KMS-11 (cell line): ENCODE data around the gene CAMK1G.

ENCODE experiments used
- H2AFZ ChIP-seq: fragments of 200-600 bp; sonication (generic); 2 replicates; pipeline ENCODE4 v1.6.1; 2016; ENCODE audit warnings: antibody characterized with exemption, mixed run types, low read depth
- H3K27ac ChIP-seq: fragments of 200-600 bp; sonication (generic); 2 replicates; pipeline ENCODE4 v1.6.1; 2016; ENCODE audit warnings: mild to moderate bottlenecking, mixed run types
- H3K27me3 ChIP-seq: fragments of 200-600 bp; sonication (generic); 2 replicates; pipeline ENCODE4 v1.6.1; 2017; ENCODE audit warnings: mild to moderate bottlenecking, low read depth, mixed run types, moderate library complexity; ENCODE audit not compliant: insufficient read depth
- H3K36me3 ChIP-seq: fragments of 200-600 bp; sonication (generic); 2 replicates; pipeline ENCODE4 v1.6.1; 2017; ENCODE audit warnings: mild to moderate bottlenecking, mixed run types; ENCODE audit not compliant: insufficient read depth
- H3K4me1 ChIP-seq: fragments of 200-600 bp; sonication (generic); 2 replicates; pipeline ENCODE4 v1.6.1; 2016; ENCODE audit warnings: mild to moderate bottlenecking, low read depth, mixed run types; ENCODE audit not compliant: poor library complexity, severe bottlenecking
- H3K4me2 ChIP-seq: fragments of 200-600 bp; sonication (generic); 2 replicates; pipeline ENCODE4 v1.7.0; 2016; ENCODE audit warnings: mild to moderate bottlenecking, mixed run types
- H3K4me3 ChIP-seq: fragments of 200-600 bp; sonication (generic); IDR thresholded peaks from 2 replicates; pipeline ENCODE4 v1.6.1; 2017; ENCODE audit warnings: low read depth, low read length, mixed read lengths; ENCODE audit not compliant: insufficient read depth
- H3K79me2 ChIP-seq: fragments of 200-600 bp; sonication (generic); 2 replicates; pipeline ENCODE4 v1.6.1; 2016; ENCODE audit warnings: low read depth, mixed run types; ENCODE audit not compliant: insufficient read depth
- H3K9ac ChIP-seq: fragments of 200-600 bp; sonication (generic); 2 replicates; pipeline ENCODE4 v1.6.1; 2016; ENCODE audit warnings: mild to moderate bottlenecking, mixed run types
- H4K20me1 ChIP-seq: fragments of 200-600 bp; sonication (generic); 2 replicates; pipeline ENCODE4 v1.6.1; 2016; ENCODE audit warnings: mild to moderate bottlenecking, mixed run types; ENCODE audit not compliant: insufficient read depth
- CTCF ChIP-seq: fragments of 200-600 bp; sonication (generic); conservative IDR thresholded peaks from 2 replicates; pipeline ENCODE4 v1.6.1; 2017; ENCODE audit warnings: low read depth, mild to moderate bottlenecking, antibody characterized with exemption, low read length, moderate library complexity, mixed read lengths

Gene CAMK1G

GRCh38 chr1:209576392-209577197 is 6.9 kb upstream of the CAMK1G start:
- peak; percentile 98 for TF ChIP-seq CTCF
- Histone ChIP-seq H3K4me1 (no peaks in the 10 kb centered on the region), H3K4me3 (no peak overlapping the region), H3K36me3 (no peaks in the 10 kb centered on the region), H3K4me2 (no peak overlapping the region), H2AFZ (peak overlapping the region; percentile 2; the same call in 1 of the 2 replicates), H3K27me3 (no peaks in the 10 kb centered on the region), H3K27ac (no peak overlapping the region), H3K79me2 (no peaks in the 10 kb centered on the region), H3K9ac (no peak overlapping the region), H4K20me1 (no peaks in the 10 kb centered on the region)

DNA sequence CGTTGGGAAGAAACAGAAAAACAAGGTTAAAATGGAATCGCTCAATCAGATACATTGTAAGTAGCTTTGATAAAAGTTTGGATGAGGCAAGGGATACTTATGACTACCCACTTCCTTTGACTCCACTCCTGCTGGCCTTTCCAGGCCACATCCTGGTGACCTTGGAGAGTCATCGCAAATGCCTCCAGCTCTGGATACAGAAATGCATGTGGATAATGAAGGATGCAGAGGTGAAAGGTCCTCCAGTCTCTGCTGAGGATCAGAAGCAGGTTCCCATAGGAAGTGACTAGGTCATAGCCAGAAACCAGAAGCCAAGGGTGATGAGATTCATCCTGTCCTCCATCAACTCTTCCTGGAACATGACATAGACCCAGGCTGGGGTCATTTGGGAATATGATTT is 6.2 kb upstream of the CAMK1G start:
- no peak overlapping the region for H3K4me2 ChIP-seq
- H4K20me1 ChIP-seq: no peaks in the 10 kb centered on the region
- no peak for TF ChIP-seq CTCF
- H3K36me3 ChIP-seq: no peaks in the 10 kb centered on the region
- no peaks in the 10 kb centered on the region for H3K4me1 ChIP-seq
- no peak overlapping the region for H3K9ac ChIP-seq
- H3K79me2 ChIP-seq: no peaks in the 10 kb centered on the region
- no peak overlapping the region for H3K4me3 ChIP-seq
- H2AFZ ChIP-seq: no peak overlapping the region
- H3K27me3 ChIP-seq: no peaks in the 10 kb centered on the region
- H3K27ac ChIP-seq: no peak overlapping the region

- Histone ChIP-seq H3K9ac (no peak overlapping the region), H3K79me2 (no peaks in the 10 kb centered on the region), H4K20me1 (no peaks in the 10 kb centered on the region), H3K4me3 (no peak overlapping the region), H3K36me3 (no peaks in the 10 kb centered on the region), H3K27ac (no peak overlapping the region), H2AFZ (no peak overlapping the region), H3K4me1 (no peaks in the 10 kb centered on the region), H3K27me3 (no peaks in the 10 kb centered on the region), H3K4me2 (no peak overlapping the region)
- TF ChIP-seq CTCF: no peak
Measured at GRCh38 chr1:209580577-209580976, 2.9 kb upstream of the CAMK1G start.

GRCh38 chr1:209584231-209584672 is 738 bp downstream of the CAMK1G start:
- Histone ChIP-seq H3K27me3 (no peaks in the 10 kb centered on the region), H3K79me2 (no peaks in the 10 kb centered on the region), H3K9ac (no peak overlapping the region), H3K27ac (no peak overlapping the region), H2AFZ (no peak overlapping the region), H3K4me2 (no peak overlapping the region), H3K36me3 (no peaks in the 10 kb centered on the region), H3K4me3 (no peak overlapping the region), H3K4me1 (no peaks in the 10 kb centered on the region), H4K20me1 (no peaks in the 10 kb centered on the region)
- TF ChIP-seq CTCF: no peak
